ENCODE measurements around the gene ENTPD8. TPM values are rescaled to one million over a fixed set of nuclear protein-coding genes. Genes with fewer than 3 reads are reported as not detected.

Gene ENTPD8
- total RNA-seq, 2 experiments from 2014 or later: not detected

DNA sequence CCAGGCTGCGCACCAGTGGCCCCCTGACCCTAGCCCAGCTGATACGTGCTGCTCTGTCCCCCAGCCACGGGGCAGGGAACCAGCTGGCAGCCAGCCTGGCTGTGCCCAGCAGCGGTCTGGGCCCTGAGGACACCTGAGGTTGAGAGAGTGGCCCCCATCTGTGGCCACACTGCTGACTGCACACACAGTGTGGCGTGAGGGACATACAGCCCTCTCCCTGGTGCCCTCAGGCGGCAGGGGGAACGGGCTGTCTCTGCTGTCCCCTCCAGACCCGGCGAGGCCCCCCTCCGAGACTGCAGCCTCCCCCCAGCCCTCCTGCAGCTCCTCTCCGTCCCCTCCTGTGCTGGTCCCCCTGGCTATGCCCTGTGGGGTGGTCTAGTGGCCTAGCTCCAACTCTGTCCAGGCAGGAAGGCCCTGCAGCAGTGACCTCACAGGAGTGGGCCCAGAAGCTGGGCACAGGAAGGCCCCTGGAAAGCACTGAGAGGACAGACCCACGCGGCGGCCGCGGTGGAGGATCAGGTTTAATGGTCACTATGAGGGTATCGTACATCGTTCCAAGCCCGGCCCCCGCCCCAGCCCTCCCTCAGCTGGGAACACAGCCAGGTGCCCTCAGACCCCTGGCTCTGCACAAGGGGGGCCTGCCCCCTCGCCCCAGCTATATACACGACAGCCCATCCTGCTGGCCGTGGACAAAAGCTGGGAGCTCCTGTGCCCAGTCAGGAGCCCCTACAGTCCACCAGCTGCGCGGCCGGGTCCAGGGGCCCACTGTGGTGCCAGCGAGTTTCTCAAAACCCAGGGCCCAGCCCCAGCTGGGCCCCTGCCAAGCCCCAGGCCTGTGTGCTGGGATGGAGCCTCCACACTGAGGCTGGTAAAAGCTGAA is 6.8 kb upstream of the ENTPD8 start:
- intact Hi-C loops (cut with micrococcal nuclease; ENCODE audit: unreplicated experiment): loop anchor here (5.0 kb wide), 2 partner anchors 146 to 161 kb away; partner anchors contain the start of gene NRARP
- POLR2A ChIA-PET: no interaction called here

DNA sequence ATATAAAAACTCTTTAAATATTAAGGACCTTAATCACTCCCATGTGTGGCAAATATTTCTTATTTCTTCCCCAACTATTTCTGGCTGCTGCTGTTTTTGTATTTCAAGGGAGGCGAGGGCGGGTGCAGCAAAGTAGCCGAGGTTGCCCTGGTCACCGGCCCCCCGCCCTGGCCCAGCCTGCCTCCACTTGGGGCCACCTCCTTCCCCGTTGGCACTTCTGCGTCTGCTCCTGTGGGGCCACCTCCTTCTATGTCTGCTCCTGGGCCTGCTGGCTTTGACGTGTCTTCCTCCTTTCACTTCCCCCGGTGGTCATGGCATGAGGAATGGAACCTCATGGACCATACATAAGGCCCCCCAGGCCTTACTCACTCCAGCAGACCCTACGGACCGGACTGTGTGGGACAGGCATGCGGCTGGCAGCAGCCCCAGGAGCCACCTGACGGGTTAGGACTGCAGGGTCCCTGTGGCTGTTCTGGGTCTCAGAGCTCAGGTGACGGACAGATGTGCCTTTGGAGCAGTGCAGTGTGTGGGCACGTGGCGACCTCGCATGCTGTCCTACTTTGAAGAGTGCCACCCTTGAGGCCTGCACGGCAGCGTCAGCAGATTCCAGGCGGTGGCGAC is 5.8 kb upstream of the ENTPD8 start:
- ChIA-PET CTCF (ENCODE audit: unreplicated experiment) (no interaction called here), POLR2A (no interaction called here)
- no peak for TF ChIP-seq EZH2phosphoT487 (IDR thresholded peaks at IDR 0.05; ENCODE audit: borderline replicate concordance, low read depth, low read length)
- TF ChIP-seq, protein P1, sequence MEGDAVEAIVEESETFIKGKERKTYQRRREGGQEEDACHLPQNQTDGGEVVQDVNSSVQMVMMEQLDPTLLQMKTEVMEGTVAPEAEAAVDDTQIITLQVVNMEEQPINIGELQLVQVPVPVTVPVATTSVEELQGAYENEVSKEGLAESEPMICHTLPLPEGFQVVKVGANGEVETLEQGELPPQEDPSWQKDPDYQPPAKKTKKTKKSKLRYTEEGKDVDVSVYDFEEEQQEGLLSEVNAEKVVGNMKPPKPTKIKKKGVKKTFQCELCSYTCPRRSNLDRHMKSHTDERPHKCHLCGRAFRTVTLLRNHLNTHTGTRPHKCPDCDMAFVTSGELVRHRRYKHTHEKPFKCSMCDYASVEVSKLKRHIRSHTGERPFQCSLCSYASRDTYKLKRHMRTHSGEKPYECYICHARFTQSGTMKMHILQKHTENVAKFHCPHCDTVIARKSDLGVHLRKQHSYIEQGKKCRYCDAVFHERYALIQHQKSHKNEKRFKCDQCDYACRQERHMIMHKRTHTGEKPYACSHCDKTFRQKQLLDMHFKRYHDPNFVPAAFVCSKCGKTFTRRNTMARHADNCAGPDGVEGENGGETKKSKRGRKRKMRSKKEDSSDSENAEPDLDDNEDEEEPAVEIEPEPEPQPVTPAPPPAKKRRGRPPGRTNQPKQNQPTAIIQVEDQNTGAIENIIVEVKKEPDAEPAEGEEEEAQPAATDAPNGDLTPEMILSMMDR (conservative IDR thresholded peaks at IDR 0.05; ENCODE audit: low read length): no peak
- H3K9me2 ChIP-seq (ENCODE audit: insufficient read depth, low read length): no peaks in the 10 kb centered on the region
- no peak overlapping the region for H3K4me3 ChIP-seq (ENCODE audit: low read depth, low read length, poor library complexity, severe bottlenecking)
- intact Hi-C loops (cut with micrococcal nuclease; ENCODE audit: unreplicated experiment): loop anchor here (5.0 kb wide), 2 partner anchors 145 to 160 kb away; partner anchors contain the start of gene NRARP
- H2AFZ ChIP-seq (ENCODE audit: low read length): no peak overlapping the region
- H3K36me3 ChIP-seq (ENCODE audit: insufficient read depth, low read length): 0 out of 2 replicates have a peak, but pooled peaks cover 8% of the 10 kb centered on the region
- no peak overlapping the region for H3K27ac ChIP-seq (ENCODE audit: low read depth, low read length, poor library complexity, severe bottlenecking)
- H3K9me3 ChIP-seq (ENCODE audit: low read length): no peaks in the 10 kb centered on the region
- peaks cover 12% of the 10 kb centered on the region for H3K4me1 ChIP-seq (ENCODE audit: insufficient read depth, low read length, poor library complexity, severe bottlenecking)
- no peaks in the 10 kb centered on the region for H4K20me1 ChIP-seq (ENCODE audit: insufficient read depth, low read length)
- H3K79me2 ChIP-seq (ENCODE audit: insufficient read depth, low read depth, low read length): no peaks in the 10 kb centered on the region
- no peak overlapping the region for H3K4me2 ChIP-seq (ENCODE audit: low read length)
- no TSS peak for BruUV-seq (replicated peaks)
- DNase-seq (ENCODE audit: low spot score): no peak

More for the DNA sequence above, 6.8 kb upstream of the ENTPD8 start:
- H3K36me3 ChIP-seq (ENCODE audit: insufficient read depth, low read length): peaks cover 16% of the 10 kb centered on the region; the same call in 1 of the 2 replicates
- H3K9me2 ChIP-seq (ENCODE audit: insufficient read depth, low read length): no peaks in the 10 kb centered on the region
- no peak overlapping the region for H3K4me3 ChIP-seq (ENCODE audit: low read depth, low read length, poor library complexity, severe bottlenecking)
- peaks cover 12% of the 10 kb centered on the region for H3K4me1 ChIP-seq (ENCODE audit: insufficient read depth, low read length, poor library complexity, severe bottlenecking)
- H3K79me2 ChIP-seq (ENCODE audit: insufficient read depth, low read depth, low read length): no peaks in the 10 kb centered on the region
- CTCF ChIA-PET (ENCODE audit: unreplicated experiment): interaction anchor here (0.6 kb wide), 1 partner anchor 35 kb away, joined by 3 read pairs; no protein-coding TSS in a partner anchor
- H4K20me1 ChIP-seq (ENCODE audit: insufficient read depth, low read length): no peaks in the 10 kb centered on the region
- no peaks in the 10 kb centered on the region for H3K9me3 ChIP-seq (ENCODE audit: low read length)
- TF ChIP-seq, protein P1 (conservative IDR thresholded peaks at IDR 0.05; ENCODE audit: low read length): no peak
- TF ChIP-seq EZH2phosphoT487 (IDR thresholded peaks at IDR 0.05; ENCODE audit: borderline replicate concordance, low read depth, low read length): no peak
- H3K27ac ChIP-seq (ENCODE audit: low read depth, low read length, poor library complexity, severe bottlenecking): no peak overlapping the region
- H3K4me2 ChIP-seq (ENCODE audit: low read length): no peak overlapping the region
- H2AFZ ChIP-seq (ENCODE audit: low read length): no peak overlapping the region
- BruUV-seq (replicated peaks): no TSS peak
- DNase-seq (ENCODE audit: low spot score): no peak
